ENCODE data around the gene PDK1.

The PDK1 gene

DNA sequence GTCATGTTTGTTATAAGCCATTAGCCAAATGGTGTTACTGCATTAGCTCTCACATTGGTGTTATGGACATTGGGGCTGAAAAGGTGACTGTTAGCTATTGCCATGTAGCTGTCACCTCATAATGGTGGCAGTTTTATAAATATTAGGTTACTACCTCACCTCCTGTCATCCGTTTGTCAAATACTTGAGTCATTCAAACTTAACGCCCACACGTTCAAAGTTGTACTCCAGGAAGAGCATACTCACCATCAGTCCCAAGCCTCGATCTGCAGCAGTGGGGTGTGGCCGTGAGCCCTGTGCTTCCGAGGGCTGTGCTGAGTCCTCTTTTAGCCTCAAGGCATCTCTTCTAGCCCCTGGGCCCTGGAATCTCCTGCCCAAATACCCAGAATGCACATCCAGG is 87.3 kb downstream of the PDK1 start:
- no peak for DNase-seq (ENCODE audit: insufficient read length, low spot score)
- no peak for FAIRE-seq
- TF ChIP-seq POLR2AphosphoS5 (IDR thresholded peaks at IDR 0.05; ENCODE audit: low read depth, low read length) (no peak), POU2F2 (IDR thresholded peaks at IDR 0.05; ENCODE audit: low read depth, low read length) (no peak), POLR2A (IDR thresholded peaks at IDR 0.05; ENCODE audit: low read depth, low read length) (no peak), PAX5 (IDR thresholded peaks at IDR 0.05; ENCODE audit: insufficient read depth, low read length, severe bottlenecking) (no peak), SPI1 (IDR thresholded peaks at IDR 0.05; ENCODE audit: low read depth, low read length) (no peak), TAF1 (IDR thresholded peaks at IDR 0.05; ENCODE audit: low read depth, low read length) (no peak)

GRCh38 chr2:172647439-172647838 is 91.5 kb downstream of the PDK1 start:
- DNase-seq (ENCODE audit: insufficient read length, low spot score) (no peak), FAIRE-seq (no peak)
- TF ChIP-seq POLR2A (IDR thresholded peaks at IDR 0.05; ENCODE audit: low read depth, low read length) (no peak), PAX5 (IDR thresholded peaks at IDR 0.05; ENCODE audit: insufficient read depth, low read length, severe bottlenecking) (no peak), POLR2AphosphoS5 (IDR thresholded peaks at IDR 0.05; ENCODE audit: low read depth, low read length) (no peak), SPI1 (IDR thresholded peaks at IDR 0.05; ENCODE audit: low read depth, low read length) (no peak), POU2F2 (IDR thresholded peaks at IDR 0.05; ENCODE audit: low read depth, low read length) (no peak), TAF1 (IDR thresholded peaks at IDR 0.05; ENCODE audit: low read depth, low read length) (no peak)

- no peak for TF ChIP-seq SPI1 (IDR thresholded peaks at IDR 0.05; ENCODE audit: low read depth, low read length)
- no peak for TF ChIP-seq POLR2A (IDR thresholded peaks at IDR 0.05; ENCODE audit: low read depth, low read length)
- TF ChIP-seq POLR2AphosphoS5 (IDR thresholded peaks at IDR 0.05; ENCODE audit: low read depth, low read length) = no peak
- no peak for TF ChIP-seq PAX5 (IDR thresholded peaks at IDR 0.05; ENCODE audit: insufficient read depth, low read length, severe bottlenecking)
- no peak for TF ChIP-seq POU2F2 (IDR thresholded peaks at IDR 0.05; ENCODE audit: low read depth, low read length)
- TF ChIP-seq TAF1 (IDR thresholded peaks at IDR 0.05; ENCODE audit: low read depth, low read length) = no peak
- FAIRE-seq = no peak
- no peak for DNase-seq (ENCODE audit: insufficient read length, low spot score)
Observed at GRCh38 chr2:172655091-172655837, 99.4 kb downstream of the PDK1 start.

GRCh38 chr2:172655838-172656573 is 100.1 kb downstream of the PDK1 start:
- TF ChIP-seq TAF1 (IDR thresholded peaks at IDR 0.05; ENCODE audit: low read depth, low read length) = no peak
- no peak for TF ChIP-seq SPI1 (IDR thresholded peaks at IDR 0.05; ENCODE audit: low read depth, low read length)
- no peak for TF ChIP-seq PAX5 (IDR thresholded peaks at IDR 0.05; ENCODE audit: insufficient read depth, low read length, severe bottlenecking)
- TF ChIP-seq POLR2AphosphoS5 (IDR thresholded peaks at IDR 0.05; ENCODE audit: low read depth, low read length) = no peak
- no peak for TF ChIP-seq POLR2A (IDR thresholded peaks at IDR 0.05; ENCODE audit: low read depth, low read length)
- no peak for TF ChIP-seq POU2F2 (IDR thresholded peaks at IDR 0.05; ENCODE audit: low read depth, low read length)
- DNase-seq (ENCODE audit: insufficient read length, low spot score) (no peak), FAIRE-seq (no peak)

All from GM12891 (cell line).